ENCODE measurements around the gene RSPH1.

RSPH1 gene

GRCh38 chr21:42430521-42430920 lies 65.5 kb downstream of the RSPH1 start:
- DNase-seq (ENCODE audit: low read depth, low spot score): no peak

GRCh38 chr21:42429856-42430255 lies 66.2 kb downstream of the RSPH1 start:
- no peak for DNase-seq (ENCODE audit: low read depth, low spot score)

GRCh38 chr21:42429021-42429420 lies 67.0 kb downstream of the RSPH1 start:
- no peak for DNase-seq (ENCODE audit: low read depth, low spot score)

- DNase-seq (ENCODE audit: low read depth, low spot score): no peak
These were observed 68.1 kb downstream of the RSPH1 start for GRCh38 chr21:42427809-42428419.

- no peak for DNase-seq (ENCODE audit: low read depth, low spot score)
These were observed 69.0 kb downstream of the RSPH1 start for GRCh38 chr21:42426876-42427480.

- no peak for DNase-seq (ENCODE audit: low read depth, low spot score)
These were observed 69.6 kb downstream of the RSPH1 start for GRCh38 chr21:42426424-42426823.

GRCh38 chr21:42425591-42425990 lies 70.4 kb downstream of the RSPH1 start:
- no peak for DNase-seq (ENCODE audit: low read depth, low spot score)

- DNase-seq (ENCODE audit: low read depth, low spot score): no peak
These were observed 71.0 kb downstream of the RSPH1 start for GRCh38 chr21:42424914-42425541.

- DNase-seq (ENCODE audit: low read depth, low spot score): no peak
These were observed 72.3 kb downstream of the RSPH1 start for GRCh38 chr21:42423685-42424084.

GRCh38 chr21:42423197-42423675 lies 72.8 kb downstream of the RSPH1 start:
- DNase-seq (ENCODE audit: low read depth, low spot score): no peak

All from smooth muscle cell of the brain vasculature (primary cell).